Kidney epithelial cell (primary cell): ENCODE results near the gene HELB. TPM values are rescaled to one million over a fixed set of nuclear protein-coding genes. Genes with fewer than 3 reads are reported as not detected.

Experiments used
- total RNA-seq: library from RNA; depleted of rRNA; stranded (reverse); fragments of >200 nt; gene quantifications from 2 replicates; pipeline ENCODE4 v1.2.3, GENCODE V29; 2015

HELB gene
- total RNA-seq, 1 donor from 2014 or later, result 2.5 TPM

Other genes starting within 250 kb of the HELB start
- 9.0 and 23.6 TPM in 2 replicates for gene LLPH, start 171.7 kb upstream of the HELB start, total RNA-seq
- 86.8 and 112 TPM in 2 replicates for gene TMBIM4, start 132.5 kb upstream of the HELB start, total RNA-seq
- gene IRAK3, start 113.3 kb upstream of the HELB start, total RNA-seq, result 2.3 and 3.0 TPM in 2 replicates